GM21515 (cell line): ENCODE measurements around the gene FAHD1.

Source experiments
- ATAC-seq: cut with Tn5 transposase; IDR thresholded peaks from one replicate; pipeline ENCODE4 v1.9.1; 2021; ENCODE audit not compliant: unreplicated experiment

The FAHD1 gene

DNA sequence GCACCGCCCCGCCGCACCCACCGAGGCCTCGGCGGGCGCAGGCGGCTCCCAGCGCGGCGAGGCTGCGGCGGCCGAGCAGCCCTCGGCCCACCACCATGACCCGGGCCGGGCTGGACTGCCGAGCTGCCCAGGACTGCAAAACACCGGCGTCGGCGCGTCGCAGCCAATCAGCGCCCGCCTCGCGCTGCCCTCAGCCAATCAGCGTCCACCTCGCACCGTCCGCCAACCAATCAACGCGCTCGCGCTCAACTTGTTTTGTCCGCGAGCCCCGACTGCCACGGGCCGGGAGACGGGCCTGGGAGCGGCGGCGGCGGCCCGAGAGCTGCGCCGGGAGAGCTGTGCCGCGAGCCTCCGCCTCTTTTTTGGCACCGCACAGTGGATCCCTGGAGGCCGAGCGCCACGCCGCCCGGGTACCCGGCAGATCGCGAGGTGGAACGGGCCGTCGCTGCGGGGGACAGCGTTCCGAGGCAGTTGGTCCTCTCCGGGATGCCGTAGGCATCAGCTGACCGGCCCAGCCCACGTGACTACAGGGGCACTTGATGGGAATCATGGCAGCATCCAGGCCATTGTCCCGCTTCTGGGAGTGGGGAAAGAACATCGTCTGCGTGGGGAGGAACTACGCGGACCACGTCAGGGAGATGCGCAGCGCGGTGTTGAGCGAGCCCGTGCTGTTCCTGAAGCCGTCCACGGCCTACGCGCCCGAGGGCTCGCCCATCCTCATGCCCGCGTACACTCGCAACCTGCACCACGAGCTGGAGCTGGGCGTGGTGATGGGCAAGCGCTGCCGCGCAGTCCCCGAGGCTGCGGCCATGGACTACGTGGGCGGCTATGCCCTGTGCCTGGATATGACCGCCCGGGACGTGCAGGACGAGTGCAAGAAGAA lies at the start of gene FAHD1, which contains the start of gene HAGH:
FAHD1 (plus strand) TSS at position 516 of the 883 bp plus-strand sequence; CDS start at position 549, 33 bp downstream.
HAGH (minus strand) TSS at position 135 of the 883 bp plus-strand sequence; CDS start at position 97, 38 bp downstream.
- ATAC-seq = peak; percentile 73

DNA sequence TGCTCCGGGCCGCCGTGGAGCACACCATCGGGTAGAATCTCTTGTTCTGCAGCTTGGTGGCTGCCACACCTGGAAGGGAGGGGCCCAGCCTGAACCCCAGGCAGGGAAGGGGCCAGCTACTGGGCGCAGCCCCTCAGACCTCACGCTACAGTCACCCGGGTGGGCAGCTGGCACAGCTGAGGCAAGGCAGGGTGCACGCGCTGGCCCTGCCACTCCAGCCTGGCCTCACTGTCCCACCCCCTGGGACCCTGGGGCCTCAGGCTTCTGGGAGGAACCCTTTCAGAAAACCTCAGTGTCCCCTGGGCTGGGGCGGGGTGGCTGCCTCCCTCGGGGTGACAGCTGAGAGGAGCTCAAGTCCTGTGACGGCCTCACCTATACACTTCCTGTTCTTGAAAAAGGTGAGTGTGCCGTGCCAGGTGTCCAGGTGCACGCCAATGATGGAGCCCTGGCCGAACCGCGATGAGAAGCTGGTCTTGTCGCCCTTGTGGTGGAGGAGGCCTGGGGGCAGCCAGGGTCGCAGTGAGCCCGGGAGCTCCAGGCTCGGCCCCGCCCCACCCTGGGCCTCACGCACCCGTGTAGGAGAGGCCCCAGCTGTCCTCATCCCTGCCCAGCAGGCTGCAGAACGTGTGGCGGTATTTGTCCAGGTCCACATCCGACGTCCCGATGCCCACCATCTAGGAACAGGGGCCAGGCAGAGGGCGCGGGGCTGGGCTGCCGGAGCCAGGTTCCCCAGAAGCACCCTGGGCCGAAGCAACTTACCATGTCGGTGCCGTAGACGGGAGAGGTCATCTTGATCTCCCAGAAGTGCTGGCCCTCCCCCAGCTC lies 49.4 kb upstream of the FAHD1 start:
- ATAC-seq = no peak

DNA sequence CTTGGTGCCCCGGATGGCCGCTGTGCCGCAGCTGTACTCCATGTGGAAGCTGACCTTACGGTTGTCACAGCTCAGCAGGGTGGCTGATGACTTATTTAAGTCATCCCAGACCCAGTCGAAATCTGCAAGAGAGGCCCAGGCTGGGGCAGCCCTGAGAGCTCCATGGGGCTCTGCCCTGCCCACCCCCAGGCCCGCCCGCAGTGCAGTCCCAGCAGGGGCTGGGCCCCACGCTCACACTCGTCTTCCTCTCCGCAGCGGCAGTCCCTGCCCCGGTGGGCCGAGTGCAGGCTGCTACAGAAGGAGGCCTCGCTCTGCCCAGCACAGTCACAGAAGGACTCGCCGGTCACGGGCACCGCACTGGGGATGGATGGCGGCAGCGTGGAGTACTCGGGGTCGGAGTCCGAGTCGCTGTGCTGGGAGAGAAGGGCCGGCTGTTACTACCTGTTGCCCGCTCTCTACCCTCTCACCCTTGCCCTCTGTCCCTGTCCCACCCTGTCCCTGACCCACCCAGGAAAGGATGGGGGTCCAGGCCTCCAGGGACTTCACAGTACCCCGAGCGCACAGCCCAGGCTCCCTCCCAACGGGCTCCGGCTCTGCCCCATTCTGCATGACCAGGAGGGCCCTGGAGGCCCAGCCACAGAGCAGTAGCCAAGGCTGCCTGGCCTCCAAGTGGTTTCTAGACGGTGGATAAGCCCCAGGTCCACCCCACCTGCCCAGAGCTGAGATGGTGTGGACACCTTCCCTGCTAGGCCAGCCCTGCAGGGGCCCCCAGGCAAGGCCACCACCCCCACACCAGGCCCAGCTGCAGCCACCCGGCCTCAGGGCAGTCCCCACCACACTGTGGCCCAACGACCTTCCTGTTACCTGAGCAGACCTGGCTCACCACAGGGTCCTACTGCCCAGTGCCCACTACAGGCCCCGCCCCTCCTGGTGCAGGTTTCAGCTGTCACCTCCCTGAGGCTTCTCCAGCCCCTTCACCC lies 48.5 kb upstream of the FAHD1 start:
- no peak for ATAC-seq

DNA sequence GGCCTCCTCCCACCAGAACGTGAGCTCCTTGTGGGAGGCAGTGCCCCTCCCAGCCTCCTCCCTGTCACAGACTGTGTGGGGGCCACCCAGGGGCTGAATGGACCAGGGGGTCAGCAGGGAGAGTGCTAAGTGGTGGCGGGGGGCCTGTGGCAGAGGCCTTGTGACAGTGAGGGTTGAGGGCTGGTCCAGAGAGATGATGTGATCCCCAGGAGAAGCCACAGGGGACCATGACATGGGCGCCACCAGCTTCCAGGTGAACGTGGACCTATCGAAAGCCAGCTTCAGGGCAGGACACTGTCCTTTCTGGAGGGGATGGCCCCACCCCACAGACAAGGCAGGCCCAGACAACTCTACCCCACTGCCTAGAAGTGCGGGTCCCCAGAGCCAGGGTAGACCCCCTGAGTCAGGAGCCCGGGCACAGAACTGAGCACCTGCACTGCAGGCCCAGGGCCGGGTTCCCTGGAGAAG lies 47.7 kb upstream of the FAHD1 start:
- ATAC-seq = no peak

DNA sequence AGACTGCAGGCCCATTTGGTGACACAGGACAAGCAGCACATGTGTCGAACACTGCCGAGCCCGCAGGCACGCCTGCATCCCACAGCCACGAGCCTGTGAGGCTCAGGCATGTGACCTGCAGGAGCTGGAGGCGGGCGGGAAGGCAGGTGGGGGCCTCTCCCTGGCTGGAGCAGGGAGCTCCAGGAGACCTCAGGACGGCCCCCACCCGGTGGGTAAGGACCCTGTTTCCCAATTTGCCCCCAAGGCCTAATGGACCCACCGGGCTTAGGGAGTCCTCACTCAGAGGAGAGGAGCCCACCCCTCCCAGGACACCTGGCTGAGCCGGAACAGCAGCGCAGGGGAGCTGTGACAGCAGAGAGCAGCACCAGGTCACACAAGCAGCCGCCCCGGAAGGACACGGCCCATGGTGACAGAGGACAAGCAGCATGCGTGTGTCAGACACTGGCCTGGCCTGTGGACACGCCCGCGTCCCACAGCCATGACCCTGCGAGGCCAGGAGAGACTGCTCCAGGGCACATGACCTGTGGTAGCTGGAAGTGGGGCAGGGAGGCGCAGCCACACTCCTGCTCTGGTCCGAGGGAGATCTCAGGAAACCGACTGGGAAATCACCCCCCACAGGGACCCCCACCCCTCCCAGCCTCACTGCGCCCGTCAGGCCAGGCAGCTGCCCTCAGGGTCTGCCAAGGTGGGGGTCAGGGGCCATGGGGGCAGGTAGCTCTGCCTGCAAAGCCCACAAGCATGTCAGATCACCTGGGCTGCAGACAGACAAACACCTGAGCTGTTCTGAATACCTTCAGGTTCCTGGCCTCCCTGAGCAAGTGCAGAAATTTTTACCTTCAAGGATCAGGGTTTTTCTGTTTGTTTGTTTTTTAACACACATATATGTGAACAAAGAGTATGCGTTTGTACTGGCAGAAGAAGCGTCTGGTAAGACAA lies 47.0 kb upstream of the FAHD1 start:
- no peak for ATAC-seq

DNA sequence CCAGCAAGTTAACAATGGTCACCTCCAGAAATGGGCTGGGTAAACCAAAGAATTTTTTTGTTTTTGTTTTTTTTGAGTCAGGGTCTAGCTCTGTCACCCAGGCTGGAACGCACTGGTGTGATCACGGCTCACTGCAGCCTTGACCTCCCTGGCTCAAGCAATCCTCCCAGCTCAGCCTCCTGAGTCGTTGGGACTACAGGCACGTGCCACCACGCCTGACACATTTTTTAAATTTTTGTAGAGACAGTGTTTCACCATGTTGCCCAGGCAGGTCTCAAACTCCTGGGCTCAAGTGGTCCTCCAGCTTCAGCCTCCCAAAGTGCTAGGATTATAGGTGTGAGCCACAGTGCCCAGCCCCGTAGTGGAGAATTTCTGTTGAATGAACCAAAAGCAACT lies 46.3 kb upstream of the FAHD1 start:
- no peak for ATAC-seq

DNA sequence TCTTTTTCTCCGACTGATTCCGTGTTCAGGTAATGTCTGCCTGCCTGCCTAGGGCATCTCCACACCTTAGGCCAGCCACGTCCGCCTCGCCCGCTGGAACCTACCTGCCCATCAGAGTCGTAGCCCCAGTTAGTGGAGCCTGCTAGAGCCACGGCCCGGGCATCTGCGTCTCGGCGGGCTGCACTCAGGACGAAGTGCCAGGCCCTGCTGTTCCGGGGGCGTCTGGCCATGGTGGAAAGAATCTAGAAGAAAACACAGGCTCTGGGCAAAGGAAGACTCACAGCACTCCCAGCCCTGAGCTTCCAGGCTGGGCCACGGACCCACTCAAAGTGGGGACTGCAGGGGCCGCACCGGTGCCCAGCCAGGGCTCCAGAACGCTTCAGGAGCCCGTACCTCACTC lies 45.8 kb upstream of the FAHD1 start:
- ATAC-seq = no peak

DNA sequence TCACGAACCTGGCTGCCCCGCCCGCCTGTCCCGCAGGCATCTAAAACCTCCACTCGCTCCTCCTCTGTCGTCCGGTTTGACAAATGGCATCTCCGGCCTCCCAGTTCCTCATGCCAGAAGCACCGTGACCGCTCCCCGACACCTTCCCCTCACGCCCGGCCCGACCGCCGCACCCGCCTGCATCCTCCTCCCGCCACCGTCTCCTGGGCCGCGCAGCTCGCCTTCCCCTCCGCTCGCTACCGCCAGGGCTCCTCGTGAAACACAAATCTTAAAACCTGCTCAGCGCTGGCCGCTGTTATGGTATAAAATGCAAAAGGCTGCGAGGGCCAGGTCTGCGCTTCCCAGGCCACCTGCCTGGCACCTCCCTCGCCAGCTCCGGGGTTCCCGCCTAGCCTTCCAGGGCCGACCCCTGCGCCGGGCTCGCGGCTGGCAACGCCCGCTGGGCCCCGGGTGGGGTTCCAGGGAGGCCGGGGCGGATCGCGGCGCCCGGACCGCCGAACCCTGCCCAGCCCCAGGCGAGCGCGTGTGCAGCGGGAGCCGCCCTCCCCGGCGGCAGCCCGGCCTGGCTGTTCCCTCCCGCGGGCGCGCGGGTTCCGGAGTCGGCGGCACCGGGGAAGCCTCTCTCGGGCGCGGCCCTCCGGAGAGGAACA lies 45.1 kb upstream of the FAHD1 start:
- ATAC-seq = peak; percentile 5

DNA sequence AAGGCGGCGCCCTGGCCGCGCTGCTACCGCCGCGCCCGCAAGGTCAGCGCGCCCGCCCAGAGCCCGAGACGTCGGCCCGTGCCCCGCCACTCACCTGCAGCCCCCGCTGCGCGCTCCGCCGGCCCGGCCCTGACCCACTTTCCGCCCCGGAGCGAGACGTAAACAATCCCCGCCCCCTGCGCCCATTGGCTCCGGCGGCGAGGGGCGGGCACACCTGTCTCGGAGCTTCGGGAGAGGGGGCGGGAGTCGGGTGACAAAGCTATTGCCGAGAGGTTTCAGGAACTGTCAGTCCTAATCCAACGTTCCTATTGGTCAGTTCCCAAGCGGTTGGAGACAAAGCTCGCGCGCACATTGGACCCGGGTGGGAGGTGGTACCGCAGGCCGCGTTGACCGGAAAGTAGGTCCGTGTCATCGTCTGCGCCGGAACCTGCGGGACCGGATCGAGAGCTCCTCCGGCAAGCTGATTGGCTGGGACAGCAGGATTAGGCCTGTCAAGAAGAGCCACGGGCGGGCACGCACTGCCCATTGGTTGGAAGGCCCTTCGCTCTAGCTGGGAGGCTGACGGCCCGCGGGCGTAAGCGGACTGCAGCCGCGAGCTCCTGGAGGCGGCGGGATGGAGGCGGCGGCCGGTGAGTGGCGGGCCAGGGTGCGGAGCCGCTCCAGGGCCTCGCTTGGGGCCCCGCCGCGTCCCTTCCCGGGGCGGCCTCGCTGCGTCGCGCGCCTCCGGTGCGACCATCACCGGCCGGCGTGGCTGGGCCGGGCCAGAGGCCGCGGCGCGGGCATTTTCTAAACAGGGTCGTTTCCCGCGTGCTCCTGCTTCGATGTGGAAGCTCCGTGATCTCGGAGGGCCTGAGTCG lies 44.4 kb upstream of the FAHD1 start, which contains the start of the genes NUBP2 and SPSB3:
NUBP2 (plus strand) TSS at position 553 of the 857 bp plus-strand sequence; CDS start at position 614, 61 bp downstream.
SPSB3 (minus strand) TSS at position 164 of the 857 bp plus-strand sequence. CDS start 1,088 bp downstream, outside the sequence.
- peak; percentile 81 for ATAC-seq

DNA sequence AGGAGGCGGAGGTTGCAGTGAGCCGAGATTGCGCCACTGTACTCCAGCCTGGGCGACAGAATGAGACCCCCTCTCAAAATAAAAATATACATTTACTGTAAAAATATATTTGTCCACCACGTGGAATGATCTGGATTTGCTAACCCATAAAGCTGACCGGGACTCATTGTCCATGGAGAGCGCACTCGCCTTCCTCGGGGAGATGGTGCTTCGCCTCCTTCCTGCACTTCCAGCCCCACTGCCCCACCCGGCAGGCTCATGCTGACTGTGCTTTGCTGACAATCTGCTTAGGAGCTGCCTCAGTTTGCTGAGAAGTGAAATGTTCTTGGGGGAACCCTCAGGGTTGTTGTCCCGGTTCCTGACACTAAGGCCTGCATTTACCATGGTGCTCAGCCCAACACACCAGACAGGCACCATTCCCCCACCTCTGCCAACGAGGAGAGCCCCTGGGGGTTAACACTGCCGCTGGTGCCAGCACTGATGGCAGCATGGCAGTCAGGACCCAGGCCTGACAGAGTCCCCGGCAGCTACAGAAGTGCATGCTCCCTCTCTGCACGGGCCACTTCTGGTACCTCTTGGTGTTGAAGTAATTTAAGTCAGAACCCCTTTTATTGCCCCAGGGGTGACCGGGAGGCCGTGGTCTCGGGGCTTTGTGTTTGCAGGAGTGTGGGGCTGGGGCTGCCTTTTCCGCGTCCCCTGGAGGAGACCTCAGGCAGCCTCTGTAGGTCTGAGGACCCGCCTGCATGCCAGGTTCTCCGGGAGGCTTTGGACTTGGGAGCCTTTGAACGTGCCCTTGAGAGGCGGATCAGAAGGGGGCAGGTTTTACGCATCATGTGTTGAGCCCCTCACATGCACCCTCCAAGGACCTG lies 41.8 kb upstream of the FAHD1 start:
- ATAC-seq = no peak

DNA sequence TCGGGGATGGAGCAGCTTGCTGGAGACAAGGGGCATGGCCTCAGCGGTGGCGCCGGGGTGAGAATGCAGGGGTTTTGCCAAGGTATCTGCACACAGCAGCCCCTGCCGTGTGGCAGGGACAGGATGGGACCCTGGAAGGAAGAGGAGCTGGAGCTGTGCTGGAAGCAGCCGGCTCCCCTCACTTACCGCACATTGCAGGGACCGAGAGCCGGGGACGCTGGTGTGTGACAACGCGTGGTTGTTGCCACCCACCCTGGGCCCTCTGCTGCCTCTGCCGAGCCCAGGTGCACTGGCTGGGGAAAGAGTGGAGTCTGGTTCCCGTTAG lies 41.2 kb upstream of the FAHD1 start:
- no peak for ATAC-seq

DNA sequence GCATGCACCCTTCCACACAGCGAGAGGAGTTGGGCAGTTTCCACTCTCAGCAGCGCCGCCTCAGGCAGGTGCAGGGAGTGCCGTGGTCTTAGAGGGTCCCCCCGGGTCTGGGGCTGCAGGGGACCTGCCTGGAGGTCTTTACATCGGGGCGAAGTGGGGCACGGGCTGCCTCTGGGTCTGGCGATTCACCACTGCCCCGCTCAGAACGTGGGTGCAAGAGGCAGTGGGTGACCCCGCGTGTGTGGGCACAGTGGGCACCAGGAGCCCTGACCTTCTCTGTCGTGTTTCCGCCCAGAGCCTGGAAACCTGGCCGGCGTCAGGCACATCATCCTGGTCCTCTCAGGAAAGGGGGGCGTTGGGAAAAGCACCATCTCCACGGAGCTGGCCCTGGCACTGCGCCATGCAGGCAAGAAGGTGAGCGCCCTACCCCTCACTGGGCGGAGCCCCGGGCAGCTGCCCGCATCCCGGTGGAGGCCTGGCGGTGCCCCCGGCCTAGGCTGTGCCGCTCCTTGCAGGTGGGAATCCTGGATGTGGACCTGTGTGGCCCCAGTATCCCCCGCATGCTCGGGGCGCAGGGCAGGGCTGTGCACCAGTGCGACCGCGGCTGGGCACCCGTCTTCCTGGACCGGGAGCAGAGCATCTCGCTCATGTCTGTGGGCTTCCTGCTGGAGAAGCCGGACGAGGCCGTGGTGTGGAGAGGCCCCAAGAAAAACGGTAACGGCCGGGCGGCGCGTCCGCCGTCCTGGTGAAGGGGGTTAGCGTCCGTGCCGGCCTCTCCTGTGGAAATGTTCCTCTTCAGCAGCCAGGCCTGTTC lies 40.6 kb upstream of the FAHD1 start:
- no peak for ATAC-seq

DNA sequence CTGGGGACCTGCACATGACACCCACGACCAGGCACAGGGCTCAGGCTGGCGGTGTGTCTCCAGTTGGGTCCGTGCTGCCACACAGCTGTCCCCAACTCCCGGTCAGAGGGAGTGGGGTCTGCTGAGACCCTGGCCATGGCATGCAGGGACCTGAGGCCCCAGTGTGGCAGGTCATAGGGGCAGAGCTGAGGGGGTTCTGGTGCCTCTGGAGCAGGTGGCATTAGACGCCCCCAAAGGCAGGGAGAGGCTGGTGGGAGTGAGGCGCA lies 40.0 kb upstream of the FAHD1 start:
- ATAC-seq = no peak

DNA sequence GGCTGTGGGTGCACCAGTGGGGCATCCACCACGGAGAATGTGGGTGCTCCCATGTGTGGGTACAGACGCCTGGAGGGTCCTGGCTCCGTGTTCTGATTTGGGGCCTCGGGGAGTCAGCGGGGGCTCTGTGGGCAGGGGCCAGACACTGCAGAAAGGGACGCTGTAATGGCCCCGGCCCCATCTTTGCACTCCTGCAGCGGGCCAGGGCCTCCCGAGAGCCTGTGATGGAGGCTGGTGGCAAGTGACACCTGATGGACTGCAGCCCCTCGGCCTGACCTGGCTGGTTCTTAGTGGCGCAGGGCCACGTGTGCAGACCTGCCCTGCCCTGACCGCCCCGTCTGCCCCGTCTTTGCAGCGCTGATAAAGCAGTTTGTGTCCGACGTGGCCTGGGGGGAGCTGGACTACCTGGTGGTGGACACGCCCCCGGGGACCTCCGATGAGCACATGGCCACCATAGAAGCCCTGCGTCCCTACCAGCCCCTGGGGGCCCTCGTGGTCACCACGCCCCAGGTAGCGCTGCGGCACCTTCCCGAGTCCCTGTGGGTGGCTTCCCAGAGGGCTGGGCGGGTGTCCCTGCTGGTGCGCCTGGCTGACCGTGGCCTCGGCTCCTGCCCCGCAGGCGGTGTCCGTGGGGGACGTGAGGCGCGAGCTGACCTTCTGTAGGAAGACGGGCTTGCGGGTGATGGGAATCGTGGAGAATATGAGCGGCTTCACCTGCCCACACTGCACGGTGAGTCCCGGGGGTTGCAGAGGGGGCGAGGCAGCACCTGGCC lies 39.5 kb upstream of the FAHD1 start:
- ATAC-seq = no peak

DNA sequence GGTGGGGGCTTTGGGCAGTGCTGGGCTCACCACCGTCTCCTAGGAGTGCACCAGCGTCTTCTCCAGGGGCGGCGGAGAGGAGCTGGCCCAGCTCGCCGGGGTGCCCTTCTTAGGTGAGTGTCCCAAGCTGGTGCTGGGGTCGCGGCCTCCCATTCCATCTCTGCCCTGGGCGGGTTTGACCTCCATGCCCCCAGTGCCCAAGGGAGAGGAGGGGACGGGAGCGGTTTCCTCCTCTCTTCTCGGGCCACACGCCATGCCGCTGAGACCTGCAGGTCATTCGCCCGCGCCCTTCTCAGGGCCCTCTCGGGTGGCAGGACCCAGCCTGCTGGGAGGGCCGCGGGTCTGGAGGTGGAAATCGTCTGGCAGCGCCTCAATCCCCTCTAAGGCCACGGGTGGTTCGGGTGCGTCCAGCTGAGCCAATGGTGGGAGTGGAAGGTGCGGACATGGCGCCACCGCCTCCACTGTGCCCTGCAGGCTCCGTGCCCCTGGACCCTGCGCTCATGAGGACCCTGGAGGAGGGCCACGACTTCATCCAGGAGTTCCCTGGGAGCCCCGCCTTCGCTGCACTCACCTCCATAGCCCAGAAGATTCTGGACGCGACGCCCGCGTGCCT lies 38.8 kb upstream of the FAHD1 start:
- ATAC-seq = no peak
